GM12873 (cell line): ENCODE results near the gene HOXC9.

Source experiments
- TF ChIP-seq, protein P1 (sequence below): IDR thresholded peaks from 2 replicates; pipeline ENCODE4 v1.5.1; 2012; ENCODE audit warnings: low read depth, mild to moderate bottlenecking, moderate library complexity, low read length, control low read depth; ENCODE audit not compliant: insufficient read depth; ENCODE audit errors: missing control alignments

HOXC9 gene

DNA sequence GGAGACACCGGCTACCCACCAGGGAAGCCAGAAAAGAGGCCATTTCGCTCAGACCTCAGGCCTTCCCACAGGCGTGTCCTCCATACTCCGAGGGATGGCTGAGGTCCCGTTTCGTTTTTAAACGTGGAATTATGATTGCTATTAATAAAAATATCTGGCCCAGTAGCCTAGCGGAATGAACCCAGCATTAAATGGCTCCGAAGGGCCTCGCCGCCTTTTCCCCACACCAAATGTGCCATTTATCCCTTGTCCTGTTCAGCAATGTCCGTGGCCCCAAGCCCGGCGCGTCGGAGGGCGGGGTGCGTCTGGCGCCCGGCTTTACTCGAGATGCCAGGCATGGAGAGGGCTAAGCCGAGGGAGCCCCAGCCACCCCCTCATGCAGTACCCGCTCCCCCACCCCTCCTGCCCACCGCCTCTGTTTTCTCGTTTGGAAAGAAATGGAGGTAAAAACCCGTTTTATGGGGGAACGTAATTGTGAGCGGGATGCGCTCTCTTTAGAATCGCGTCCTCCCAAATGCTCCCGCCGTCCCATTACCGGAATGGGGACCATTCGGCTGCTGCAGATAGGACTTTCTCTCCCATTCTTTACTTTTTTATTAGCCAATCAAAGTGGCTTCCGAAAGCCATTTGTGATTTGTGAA, 14.5 kb downstream of the HOXC9 start:
- TF ChIP-seq, protein P1, sequence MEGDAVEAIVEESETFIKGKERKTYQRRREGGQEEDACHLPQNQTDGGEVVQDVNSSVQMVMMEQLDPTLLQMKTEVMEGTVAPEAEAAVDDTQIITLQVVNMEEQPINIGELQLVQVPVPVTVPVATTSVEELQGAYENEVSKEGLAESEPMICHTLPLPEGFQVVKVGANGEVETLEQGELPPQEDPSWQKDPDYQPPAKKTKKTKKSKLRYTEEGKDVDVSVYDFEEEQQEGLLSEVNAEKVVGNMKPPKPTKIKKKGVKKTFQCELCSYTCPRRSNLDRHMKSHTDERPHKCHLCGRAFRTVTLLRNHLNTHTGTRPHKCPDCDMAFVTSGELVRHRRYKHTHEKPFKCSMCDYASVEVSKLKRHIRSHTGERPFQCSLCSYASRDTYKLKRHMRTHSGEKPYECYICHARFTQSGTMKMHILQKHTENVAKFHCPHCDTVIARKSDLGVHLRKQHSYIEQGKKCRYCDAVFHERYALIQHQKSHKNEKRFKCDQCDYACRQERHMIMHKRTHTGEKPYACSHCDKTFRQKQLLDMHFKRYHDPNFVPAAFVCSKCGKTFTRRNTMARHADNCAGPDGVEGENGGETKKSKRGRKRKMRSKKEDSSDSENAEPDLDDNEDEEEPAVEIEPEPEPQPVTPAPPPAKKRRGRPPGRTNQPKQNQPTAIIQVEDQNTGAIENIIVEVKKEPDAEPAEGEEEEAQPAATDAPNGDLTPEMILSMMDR, result no peak

DNA sequence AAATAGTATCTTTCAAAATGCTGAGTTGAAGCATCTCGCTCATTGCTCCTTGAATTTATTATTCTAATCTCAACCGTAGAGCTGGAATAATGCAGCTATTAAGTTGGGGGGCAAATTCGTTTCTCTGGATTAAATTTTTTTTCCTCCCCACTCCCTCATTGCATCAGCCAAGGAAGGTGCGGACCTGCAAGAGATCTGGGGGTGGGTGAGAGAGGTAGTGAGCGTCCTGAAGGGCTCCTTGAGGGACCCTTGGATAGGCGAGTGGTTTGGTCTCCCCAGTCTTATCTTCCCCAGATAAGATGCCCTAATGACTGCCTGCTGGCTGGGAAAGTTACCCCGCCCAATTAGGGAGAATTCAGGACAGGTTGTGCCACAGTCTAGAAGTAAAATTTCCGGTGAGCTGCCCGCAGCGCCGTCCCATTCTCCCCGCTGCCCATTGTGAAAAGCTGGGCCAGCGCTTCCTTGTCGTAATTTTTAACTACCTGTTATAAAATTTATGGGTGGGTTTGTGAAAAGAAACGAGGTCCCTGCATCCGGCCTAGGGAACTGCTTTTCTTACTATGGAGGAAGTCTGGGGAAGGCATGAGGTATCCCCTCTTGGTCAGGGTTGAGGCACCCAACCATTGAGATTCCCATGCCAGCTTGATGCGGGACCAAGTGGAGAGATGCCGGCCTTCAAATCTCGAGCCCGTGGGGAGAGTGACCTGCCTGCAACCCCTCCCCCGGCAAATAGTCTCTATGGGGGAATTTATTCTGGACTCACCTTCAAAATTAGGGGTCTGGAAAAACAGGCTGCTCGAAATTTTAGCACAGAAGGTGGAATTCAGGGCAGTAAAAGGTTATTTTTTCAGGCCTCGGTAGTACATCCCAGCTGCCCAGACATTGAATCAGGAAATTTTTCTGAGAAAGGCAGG, 15.3 kb downstream of the HOXC9 start:
- TF ChIP-seq, protein P1, result no peak

DNA sequence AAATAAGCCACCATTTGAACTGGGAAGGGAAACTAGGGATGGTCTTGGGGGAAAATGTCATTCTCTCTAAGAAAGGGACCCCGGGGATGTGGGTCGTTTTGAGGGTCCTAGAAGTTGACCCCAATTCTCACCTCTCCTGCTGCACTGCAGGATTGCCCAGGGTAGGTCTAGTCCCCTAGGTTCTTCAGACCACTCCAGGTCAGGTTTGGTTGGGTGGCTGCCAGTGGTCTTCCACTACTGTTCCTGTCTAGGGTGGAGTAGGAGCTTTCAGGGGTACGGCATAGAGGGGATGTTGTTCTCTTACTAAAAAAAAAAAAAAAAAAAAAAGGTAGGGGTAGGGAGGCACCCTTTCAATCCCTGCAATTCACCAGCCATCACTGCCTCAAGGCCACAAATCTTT, 16.1 kb downstream of the HOXC9 start:
- TF ChIP-seq, protein P1, result no peak

DNA sequence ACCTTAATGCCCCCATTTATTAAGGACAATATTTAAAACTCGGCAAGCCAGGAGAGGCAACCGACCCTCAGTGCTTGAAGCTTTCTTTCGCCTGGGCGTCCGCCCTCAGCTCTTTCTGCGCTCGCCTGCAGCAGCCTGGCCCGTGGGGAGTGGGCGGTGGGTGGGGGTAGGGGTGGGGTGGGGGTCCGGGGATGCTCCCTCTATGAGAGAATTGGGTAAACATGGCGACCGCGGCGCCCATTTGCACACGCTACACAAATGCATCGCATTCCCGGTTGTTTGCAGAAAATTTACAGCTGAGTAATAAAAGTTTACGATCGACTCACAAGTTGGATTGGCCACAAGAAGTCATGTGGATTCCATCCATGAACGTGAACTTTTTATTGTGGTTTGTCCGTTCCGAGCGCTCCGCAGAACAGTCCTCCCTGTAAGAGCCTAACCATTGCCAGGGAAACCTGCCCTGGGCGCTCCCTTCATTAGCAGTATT, 16.6 kb downstream of the HOXC9 start:
- TF ChIP-seq, protein P1, result no peak

GRCh38 chr12:54017027-54017788, 17.2 kb downstream of the HOXC9 start:
- TF ChIP-seq, protein P1, result peak; percentile 14

- TF ChIP-seq, protein P1, result no peak
Measured at GRCh38 chr12:54017878-54018467, 18.0 kb downstream of the HOXC9 start.
